ENCODE results near the gene TEAD4.

- TF ChIP-seq CTCF (IDR thresholded peaks at IDR 0.05 in 8 of 11, conservative IDR thresholded peaks at IDR 0.05 in 3 of 11) (no peak), POLR2A (IDR thresholded peaks at IDR 0.05) (no peak)
Observed at GRCh38 chr12:2998789-2999264, 39.6 kb downstream of the TEAD4 start.

Measured in spleen (tissue), 7 donors.